HG02678 (cell line): ENCODE data around the gene NAT9.

ENCODE experiments used
- ATAC-seq: cut with Tn5 transposase; IDR thresholded peaks from one replicate; pipeline ENCODE4 v1.9.1; 2021; ENCODE audit warnings: mild to moderate bottlenecking, moderate library complexity; ENCODE audit not compliant: unreplicated experiment

The NAT9 gene

DNA sequence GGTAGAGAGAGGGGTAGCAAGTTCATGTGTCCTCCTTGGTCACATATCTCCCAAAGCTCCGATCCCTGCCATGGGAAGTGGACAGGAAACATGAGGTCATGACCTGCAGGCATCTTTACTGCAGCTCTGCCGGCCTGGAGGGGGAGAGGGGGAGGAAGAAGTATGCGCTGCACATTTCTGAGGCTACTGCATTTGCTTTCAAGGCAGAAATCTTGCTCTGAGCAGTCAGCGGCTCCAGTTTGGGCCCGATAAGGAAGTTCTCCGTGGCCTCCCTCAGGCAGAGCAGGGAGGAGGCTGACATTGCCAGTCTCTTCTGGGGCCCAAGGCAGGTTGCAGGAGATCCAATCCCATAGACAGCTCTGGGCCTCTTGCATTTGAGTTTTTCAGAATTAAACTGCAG lies 29.2 kb downstream of the NAT9 start:
- no peak for ATAC-seq

DNA sequence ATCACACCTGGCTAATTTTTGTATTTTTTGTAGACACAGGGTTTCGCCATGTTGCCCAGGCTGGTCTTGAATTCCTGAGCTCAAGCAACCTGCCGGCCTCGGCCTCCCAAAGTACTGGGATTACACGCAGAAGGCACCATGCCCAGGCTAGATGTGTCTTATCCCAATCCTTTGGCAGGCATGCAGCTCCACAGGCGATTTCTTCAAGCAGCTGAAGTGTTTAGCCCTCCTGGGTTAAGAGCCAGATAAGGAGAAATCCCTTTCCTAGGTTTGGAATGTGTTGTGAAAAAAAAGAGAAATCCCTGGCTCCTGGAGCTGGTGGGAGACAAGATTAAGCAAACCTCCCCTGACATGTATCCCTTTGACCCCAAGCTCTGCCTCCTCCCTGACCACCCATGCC lies 29.8 kb downstream of the NAT9 start:
- ATAC-seq, result no peak

DNA sequence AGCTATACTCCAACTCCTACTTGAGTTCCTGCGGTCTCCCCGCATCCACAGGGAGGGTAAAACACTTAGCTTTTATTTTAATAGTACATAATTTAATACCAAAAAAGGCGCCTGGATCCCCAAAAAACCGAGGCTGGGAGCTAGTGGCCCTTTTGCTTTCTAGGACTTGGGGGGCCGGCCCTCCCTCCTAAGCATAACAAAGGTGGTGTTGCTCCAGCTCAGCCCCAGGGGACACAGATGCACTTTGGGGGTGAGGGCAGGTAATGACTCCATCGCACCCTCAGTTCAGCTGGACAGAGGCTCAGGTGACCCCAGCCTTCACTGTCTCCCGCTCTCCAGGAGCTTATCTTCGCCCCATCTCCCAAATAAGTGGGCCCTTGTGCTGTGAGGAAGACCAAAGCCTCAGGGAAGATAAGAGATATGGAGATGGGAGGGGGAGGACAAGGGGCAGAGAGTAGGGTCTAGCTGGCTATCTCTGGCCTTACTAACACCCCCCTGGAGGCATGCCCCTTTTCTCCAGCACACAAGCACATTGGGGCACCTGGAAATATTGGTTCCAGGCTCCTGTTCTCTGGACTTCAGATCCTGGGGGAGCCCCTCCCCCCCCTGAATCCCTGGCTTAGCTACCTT lies 30.5 kb downstream of the NAT9 start:
- no peak for ATAC-seq

DNA sequence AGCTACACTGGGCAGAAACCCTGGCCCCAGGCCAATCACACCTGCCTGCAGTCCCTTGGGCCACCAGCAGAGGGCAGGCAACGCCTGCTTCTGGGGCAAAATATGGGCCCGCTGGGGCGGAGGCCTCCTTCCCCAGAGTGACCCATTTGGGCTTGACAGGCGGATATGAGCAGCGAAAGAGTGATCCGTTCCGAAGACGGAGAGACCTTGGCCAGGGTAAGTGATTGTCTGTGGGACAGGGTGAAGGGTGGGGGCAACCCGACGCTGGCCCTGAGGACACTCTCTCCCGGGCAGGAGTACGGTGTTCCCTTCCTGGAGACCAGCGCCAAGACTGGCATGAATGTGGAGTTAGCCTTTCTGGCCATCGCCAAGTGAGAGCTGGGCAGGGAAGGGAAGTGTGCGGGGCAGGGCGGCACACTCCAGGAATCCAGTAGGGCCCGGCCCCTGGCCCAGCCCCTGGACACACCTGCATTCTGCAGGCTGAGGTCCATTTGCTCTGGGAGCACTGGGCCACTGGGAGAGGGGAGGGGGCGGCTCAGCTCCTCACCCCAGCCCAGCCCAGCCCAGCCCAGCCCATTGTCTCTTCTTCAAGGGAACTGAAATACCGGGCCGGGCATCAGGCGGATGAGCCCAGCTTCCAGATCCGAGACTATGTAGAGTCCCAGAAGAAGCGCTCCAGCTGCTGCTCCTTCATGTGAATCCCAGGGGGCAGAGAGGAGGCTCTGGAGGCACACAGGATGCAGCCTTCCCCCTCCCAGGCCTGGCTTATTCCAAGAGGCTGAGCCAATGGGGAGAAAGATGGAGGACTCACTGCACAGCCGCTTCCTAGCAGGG lies 31.2 kb downstream of the NAT9 start:
- ATAC-seq, result no peak

DNA sequence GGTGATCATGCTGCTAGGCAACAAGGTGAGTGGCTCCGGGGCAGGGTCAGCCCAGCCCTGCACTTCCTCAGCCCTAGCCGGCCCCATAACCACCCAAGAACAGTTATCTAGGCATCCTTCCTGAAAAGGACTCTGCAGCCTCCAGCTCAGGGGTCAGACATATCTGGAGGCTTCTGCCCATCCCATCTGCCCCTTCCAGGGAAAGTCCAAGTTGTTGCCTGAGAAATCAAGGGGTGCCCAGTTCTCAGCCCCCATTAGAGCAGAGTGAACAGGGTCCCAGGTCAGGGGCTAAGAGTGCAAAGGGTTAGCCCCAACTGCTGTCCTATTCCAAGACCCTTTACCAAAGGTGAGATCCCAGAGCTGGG lies 31.8 kb downstream of the NAT9 start:
- ATAC-seq, result no peak

DNA sequence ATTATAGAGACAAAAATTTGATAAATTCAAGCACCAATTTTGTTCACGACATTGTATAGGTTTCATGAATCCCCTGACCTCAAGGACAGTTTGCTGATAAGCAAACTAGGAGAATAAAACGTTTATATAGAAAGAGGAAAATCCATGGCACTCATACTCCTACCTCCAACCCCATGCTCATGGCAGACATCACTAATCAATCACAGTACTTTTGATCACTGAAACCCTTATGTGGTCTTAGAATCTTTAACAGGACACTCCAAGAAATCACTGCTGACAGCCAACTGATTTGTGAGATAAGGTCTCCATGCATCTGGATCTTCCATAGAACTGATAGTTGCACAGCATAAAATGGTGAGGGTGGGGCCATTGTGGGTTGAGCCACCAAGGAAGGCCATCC lies 32.4 kb downstream of the NAT9 start:
- ATAC-seq, result no peak

DNA sequence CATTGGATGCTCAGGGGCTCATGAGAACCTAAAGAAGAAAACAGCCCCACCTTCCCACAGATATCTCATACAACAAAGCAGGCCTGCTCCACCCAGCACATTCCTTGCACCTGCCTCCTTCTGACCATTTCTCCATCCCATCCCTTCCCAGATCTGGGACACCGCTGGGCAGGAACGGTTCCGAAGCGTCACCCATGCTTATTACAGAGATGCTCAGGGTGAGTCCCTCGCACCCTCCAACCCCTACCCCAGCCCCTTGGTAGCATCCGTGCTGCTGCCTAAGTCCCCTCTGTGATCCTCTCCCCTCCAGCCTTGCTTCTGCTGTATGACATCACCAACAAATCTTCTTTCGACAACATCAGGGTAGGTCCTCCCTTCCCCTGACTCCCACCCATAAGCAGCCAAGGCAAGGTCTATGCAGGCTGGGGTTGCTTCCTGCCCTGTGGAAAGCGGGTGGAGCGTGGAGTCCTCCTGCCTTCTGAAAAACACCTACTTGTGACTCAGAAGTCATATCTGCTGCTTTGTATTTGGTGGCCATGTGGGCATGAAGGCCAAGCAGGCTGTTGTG lies 33.1 kb downstream of the NAT9 start:
- no peak for ATAC-seq

DNA sequence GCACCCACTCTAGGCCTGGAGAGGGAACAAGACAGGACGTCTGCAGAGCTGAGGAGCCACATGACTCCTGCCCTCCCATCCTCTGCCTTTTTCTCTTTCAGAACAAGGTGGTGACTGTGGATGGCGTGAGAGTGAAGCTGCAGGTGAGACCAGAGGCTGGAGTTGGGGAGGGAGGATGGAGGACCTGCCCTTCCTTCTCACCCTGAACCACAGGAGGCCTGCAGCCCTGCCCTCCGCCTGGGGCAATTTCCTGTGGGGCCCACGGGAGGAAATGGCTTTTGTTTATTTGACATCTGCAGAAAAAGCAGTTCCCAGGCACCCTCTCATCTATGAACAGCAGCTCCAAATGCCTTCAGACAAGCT lies 34.0 kb downstream of the NAT9 start:
- peak; percentile 52 for ATAC-seq

DNA sequence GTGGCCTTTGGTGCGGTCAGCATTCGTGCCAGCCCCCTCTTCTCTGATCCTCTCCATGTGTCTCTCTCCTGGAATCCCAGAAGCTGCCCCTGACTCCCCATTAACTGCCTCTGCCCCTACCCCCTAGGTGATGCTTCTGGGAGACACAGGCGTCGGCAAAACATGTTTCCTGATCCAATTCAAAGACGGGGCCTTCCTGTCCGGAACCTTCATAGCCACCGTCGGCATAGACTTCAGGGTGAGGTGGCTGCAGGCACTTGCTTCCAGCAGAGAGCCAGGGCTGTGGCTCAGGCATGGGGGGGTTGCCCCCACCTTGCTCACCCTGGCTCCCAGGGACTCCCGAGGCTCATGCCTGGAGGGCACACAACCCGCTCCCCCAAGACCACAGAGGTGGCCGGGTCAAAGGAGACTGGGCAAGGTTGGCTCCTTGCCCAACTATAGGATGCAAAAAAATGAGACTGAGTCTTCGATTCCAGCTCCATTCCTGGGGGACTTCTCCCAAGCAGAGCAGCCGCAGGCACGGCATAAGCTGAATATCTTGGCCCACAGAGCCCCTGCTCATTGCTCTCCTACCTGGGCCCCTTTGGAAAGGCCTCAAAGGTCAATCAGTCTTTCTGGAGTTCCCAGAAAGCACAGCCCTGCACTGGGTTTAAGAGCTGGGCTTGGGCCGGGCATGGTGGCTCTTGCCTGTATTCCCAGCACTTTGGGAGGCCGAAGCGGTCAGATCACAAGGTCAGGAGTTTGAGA lies 35.3 kb downstream of the NAT9 start:
- ATAC-seq, result no peak

DNA sequence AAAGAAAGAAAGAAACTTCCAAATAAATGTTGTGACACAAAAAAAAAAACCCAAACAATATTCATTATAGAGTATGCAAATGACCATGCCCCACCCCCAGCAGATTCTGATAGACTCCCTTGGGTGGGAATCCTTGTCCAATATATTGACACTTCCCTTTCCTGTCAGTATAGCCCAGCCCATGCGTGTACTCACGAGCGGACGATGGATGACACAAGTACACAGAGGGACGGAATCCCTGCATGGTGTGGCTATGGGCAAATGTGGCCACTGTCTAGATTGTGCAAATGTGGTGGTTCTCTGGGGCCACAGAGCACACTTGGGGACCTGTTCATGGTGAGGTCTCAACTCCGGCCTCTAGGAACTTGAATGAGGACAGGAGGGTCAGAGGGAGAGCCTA lies 36.0 kb downstream of the NAT9 start:
- ATAC-seq, result no peak

DNA sequence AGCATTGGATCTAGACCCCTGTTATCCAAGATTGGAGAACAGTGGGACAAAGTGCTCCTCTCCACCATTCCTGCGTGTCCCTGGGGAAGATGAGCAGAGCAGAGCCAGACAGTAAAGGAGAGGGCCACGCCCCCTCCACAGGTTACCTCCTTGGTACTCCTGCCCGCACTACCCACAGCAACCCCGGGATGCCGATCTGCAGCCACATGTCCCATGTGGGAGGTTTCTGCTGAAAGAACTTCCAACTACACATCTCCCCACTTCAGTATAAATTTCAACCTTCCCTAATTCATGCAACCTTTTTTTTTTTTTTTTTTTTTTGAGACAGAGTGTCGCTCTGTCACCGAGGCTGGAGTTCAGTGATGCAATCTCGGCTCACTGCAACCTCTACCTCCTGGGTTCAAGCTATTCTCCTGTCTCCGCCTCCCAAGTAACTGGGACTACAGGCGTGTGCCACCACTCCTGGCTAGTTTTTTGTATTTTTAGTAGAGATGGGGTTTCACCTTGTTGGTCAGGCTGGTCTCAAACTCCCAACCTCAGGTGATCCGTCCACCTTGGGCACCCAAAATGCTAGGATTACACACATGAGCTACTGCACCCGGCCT lies 36.8 kb downstream of the NAT9 start:
- no peak for ATAC-seq

DNA sequence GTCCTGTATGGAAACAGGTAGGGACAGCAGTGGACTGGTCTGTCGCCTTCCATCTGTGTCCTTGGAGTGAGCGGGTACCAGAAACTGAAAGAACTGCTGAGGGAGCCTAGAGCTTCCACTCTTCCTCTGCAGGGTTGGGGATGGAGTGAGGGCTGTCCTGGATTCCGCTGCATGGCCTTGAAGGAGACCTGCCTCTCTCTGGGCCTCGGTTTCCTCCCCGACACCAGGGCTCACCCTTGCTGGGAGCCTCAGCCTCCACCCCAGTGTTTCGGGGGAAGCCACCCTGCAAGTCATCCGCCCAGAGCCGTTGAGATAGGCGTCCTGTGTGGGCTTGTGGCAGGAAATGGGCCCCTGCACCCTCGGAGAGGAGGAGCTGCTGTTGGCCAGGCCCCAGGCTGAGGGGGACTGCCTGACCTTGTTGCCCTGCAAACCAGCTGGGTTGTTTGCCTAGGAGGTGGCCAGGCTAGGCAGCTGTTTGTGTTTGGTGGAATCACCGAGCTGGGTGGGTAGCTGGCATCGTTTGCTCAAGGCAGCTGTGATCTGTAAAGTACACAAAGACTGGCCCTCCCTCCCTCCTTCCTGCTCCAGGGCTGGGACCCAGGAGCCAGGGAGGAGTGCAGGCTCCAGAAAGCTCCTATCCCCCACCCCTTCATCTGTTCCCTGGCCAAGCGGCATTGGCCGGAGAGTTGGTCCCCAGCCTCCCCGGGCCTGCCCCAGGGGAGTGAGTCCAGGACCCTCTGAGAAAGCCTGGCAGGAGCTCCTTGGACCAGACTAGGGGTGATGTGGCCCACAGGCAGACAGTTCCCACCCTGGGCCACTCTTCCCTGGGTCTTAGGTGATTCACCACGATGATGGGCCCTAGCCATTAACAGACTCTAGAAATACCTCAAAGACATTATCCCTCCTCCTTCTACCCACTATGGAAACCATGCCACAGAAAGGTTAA lies 37.8 kb downstream of the NAT9 start:
- peak; percentile 54 for ATAC-seq

DNA sequence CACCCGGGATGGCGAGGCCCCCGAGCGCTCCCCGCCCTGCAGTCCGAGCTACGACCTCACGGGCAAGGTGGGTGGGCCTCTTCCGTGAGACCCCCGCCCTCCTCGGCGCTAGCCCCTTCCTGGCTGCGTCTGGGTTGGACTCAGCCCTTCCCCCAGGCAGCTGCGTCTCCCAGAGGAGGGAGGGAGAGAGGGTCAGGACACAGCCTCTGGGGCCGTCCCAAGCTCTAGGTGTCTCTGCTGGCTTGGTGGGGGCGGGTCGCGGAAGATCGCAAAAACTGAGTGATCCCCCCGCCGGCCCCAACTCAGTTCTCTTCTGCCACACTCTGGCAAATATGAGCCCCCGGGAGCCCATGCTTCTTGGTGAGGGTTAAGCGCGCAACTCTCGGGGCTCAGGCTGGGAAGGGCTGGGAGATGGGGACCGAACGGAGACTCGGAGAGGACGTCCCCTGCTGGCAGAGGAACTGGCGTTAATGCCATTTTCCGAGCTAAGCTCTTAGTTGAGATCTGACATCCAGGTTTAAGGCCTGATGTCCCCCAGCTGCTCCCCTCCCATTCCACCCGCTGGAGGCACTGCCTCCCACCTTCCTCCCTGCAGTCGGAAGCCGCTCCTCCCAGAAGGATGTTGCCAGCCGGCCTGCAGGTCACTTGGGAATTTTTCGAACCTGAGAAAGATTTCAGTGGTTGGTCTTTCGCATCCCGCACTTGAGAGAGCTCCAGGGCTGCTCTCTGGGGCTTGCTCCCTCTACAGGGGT lies 38.7 kb downstream of the NAT9 start:
- no peak for ATAC-seq

DNA sequence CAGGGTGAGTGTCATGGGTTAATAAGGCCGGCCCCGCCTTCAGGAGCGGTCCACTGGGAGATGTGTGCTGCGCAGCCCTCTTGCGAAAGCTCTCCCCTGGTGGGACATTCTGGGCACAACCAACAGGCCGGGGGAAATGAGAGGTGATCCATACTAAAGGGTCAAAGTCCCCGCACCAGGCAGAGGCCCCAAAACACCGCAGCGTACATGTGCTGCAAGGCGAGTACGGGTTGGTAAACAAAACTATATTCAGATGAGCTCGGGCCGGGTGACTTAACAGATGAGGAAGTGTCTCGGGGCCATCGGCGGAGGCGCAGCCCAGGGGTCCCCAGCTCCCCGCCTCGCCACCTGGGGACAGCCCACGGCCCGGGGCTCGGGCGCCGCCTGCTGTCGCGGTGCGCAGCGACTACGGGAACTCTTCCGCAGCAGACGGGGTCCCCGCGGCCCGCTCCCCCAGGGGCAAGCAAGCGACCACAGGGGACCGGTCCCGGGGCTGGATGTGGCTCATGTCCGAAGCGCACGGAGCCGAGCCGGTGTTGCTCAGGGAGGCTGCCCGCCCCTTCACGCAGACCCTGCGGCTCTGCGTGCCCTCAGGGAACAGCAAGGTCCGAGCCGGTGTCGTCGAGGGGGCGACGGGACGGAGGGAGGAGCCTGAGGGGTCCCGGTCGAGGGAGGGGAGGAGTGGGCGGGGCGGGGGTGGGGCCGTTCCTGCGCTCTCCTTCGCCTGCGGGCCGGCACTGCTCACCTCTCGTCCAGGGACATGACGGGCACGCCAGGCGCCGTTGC lies 39.4 kb downstream of the NAT9 start, which contains the start of gene RAB37:
RAB37 (plus strand) TSS at position 744 of the 786 bp plus-strand sequence; CDS start at position 761, 17 bp downstream.
- ATAC-seq, result peak; percentile 39

DNA sequence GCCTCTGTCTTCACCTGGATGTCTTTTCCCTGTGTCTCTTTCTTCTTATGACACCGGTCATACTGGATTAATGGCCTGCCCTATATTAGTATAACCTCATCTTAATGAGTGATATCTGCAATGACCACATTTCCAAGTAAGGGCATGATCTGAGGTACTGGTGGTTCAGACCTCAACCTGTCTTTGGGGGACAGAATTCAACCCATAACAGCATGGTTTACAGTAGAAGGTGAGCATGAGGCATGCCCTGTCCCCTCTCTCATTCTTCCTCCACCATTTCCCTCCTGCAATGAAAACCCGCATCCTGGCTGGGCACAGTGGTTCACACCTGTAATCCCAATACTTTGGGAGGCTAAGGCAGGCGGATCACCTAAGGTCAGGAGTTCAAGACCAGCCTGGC lies 41.9 kb downstream of the NAT9 start:
- ATAC-seq, result no peak

DNA sequence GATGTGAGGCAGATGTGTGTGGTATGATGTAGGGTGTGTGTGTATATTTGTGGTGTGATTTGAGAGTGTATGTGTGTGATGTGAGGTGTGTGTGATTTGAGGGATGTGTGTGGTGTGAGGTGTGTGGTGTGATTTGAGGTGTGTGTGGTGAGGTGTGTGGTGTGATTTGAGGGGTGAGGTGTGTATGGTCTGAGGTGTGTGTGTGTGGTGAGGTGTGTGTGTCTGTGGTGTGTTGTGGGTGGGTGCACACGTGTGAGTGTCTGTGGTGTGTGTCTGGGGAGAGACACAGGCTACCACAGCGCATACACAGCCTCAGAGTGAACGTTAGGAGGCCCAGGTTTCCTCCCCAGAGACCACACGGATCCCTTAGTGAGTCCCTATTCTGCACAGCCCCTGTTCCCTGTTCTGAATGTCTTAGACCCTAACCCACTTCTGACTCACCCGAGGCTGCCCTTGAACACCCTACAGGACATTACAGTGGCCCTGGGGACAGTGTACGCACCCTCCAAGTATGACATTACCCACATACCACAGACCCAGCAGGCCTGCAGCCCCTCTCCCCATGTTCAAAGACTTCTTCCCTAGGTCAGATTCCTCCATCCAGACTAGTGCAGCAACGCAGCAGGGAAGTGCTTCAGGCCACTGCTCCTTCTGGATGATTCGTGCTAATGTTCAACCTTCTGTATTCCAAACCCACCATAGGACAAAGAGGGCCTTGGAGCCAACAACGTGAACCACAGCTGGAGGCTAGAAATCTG lies 42.6 kb downstream of the NAT9 start:
- no peak for ATAC-seq

DNA sequence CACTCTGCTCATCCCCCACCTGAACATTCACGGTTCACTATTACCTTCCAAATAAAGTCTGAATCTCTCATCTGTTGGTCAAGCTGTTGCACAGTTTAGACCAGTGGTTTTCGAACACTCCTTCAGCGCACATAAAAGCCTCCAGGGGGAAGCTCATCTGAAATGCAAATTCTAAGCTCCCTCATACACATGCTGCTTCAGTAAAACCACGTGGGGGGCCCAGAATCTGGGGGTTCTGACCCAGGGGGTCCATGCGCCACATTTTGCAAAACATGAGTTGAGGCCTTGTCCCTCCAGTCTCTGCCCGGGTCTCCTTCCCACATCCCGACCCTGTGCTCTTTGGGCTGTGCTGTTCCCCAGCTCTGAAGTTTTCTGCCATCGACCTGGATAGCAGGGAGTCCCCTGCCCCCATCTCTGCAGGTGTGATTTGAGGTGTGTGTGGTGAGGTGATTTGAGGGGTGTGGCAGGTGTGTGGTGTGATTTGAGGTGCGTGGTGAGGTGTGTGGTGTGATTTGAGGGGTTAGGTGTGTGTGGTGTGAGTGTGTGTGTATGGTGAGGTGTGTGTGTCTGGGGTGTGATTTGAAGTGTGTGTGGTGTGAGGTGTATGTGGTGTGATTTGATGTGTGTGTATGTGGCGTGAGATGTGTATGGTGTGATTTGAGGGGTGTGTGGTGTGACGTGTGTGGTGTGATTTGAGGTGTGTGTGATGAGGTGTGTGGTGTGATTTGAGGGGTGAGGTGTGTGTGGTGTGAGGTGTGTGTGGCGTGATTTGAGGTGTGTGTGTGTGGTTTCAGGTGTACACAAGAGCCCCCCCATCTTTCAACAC lies 43.9 kb downstream of the NAT9 start:
- no peak for ATAC-seq
